ENCODE measurements around the gene PNPLA1. TPM values are rescaled to one million over a fixed set of nuclear protein-coding genes. Genes with fewer than 3 reads are reported as not detected.

Gene PNPLA1
- total RNA-seq, 1 donor from 2014 or later: not detected

DNA sequence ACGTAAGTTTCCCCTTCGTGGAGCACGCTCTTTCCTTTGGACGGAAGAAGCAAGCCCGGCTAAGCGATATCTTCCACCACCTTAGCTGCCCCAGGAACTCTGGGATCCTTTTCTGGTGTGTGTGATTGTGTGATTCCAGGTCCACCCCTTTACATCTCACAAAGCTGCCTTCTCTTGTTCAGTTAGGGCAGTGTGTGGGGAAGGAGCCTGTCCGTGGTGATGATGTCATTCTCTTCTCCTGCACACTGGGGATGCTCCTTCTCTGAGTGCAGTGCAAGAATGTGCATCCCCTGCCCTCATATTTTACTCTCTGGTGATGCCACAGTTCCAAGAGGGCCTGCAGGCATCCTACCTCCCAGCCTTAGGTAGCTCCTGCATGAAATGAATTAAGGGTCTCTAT, 36.5 kb downstream of the PNPLA1 start:
- Histone ChIP-seq H3K36me3 (no peaks in the 10 kb centered on the region), H3K4me1 (peaks cover 9 to 11% of the 10 kb centered on the region in 2 donors), H3K9me3 (no peaks in the 10 kb centered on the region), H3K27ac (no peak overlapping the region), H3K27me3 (no peaks in the 10 kb centered on the region), H3K4me3 (no peak overlapping the region)
- intact Hi-C loops (cut with DNase I): no loop called here
- DNase-seq (ENCODE audit: low spot score in 2 of 2): no peak
- TF ChIP-seq, protein P1, sequence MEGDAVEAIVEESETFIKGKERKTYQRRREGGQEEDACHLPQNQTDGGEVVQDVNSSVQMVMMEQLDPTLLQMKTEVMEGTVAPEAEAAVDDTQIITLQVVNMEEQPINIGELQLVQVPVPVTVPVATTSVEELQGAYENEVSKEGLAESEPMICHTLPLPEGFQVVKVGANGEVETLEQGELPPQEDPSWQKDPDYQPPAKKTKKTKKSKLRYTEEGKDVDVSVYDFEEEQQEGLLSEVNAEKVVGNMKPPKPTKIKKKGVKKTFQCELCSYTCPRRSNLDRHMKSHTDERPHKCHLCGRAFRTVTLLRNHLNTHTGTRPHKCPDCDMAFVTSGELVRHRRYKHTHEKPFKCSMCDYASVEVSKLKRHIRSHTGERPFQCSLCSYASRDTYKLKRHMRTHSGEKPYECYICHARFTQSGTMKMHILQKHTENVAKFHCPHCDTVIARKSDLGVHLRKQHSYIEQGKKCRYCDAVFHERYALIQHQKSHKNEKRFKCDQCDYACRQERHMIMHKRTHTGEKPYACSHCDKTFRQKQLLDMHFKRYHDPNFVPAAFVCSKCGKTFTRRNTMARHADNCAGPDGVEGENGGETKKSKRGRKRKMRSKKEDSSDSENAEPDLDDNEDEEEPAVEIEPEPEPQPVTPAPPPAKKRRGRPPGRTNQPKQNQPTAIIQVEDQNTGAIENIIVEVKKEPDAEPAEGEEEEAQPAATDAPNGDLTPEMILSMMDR (IDR thresholded peaks at IDR 0.05): no peak

- Histone ChIP-seq H3K27me3 (no peaks in the 10 kb centered on the region), H3K4me1 (peaks cover 0 to 2% of the 10 kb centered on the region in 2 donors), H3K36me3 (no peaks in the 10 kb centered on the region), H3K27ac (no peak overlapping the region), H3K4me3 (no peak overlapping the region), H3K9me3 (no peaks in the 10 kb centered on the region)
- DNase-seq (ENCODE audit: low spot score in 2 of 2): no peak
- intact Hi-C loops (cut with DNase I): no loop called here
- TF ChIP-seq, protein P1 (IDR thresholded peaks at IDR 0.05): no peak
Observed at GRCh38 chr6:36308514-36308913, 38.7 kb downstream of the PNPLA1 start.

GRCh38 chr6:36309203-36309602, 39.3 kb downstream of the PNPLA1 start:
- Histone ChIP-seq H3K9me3 (no peaks in the 10 kb centered on the region), H3K4me3 (no peak overlapping the region), H3K27me3 (no peaks in the 10 kb centered on the region), H3K27ac (no peak overlapping the region), H3K4me1 (peaks cover 0 to 2% of the 10 kb centered on the region in 2 donors), H3K36me3 (no peaks in the 10 kb centered on the region)
- intact Hi-C loops (cut with DNase I): no loop called here
- no peak for DNase-seq (ENCODE audit: low spot score in 2 of 2)
- TF ChIP-seq, protein P1 (IDR thresholded peaks at IDR 0.05): no peak

DNA sequence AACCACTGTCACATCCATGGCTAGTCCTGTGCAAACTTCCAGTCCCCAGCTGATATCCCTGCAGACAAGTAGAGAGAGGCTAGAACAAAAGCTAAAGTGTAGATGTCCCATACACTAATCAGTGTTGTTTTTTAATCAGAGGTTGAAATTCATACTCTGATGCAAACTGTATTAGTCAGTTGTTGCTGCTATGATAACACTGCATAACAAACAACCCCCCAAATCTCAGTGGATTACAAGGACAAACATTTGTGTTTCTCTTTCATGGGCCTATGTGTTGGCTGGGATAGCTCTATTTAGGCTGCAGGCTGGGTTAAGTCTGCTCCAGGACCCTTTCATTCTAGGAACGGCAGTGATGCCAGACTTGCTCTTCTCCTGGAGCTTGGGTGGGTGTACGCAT, 40.0 kb downstream of the PNPLA1 start:
- TF ChIP-seq, protein P1 (IDR thresholded peaks at IDR 0.05): no peak
- H3K36me3 ChIP-seq: no peaks in the 10 kb centered on the region
- no peak for DNase-seq (ENCODE audit: low spot score in 2 of 2)
- H3K27ac ChIP-seq: no peak overlapping the region
- peaks cover 0 to 2% of the 10 kb centered on the region in 2 donors for H3K4me1 ChIP-seq
- no peaks in the 10 kb centered on the region for H3K27me3 ChIP-seq
- intact Hi-C loops (cut with DNase I): no loop called here
- H3K9me3 ChIP-seq: no peaks in the 10 kb centered on the region
- H3K4me3 ChIP-seq: no peak overlapping the region

- no peaks in the 10 kb centered on the region for H3K9me3 ChIP-seq
- H3K4me1 ChIP-seq: peaks cover 0 to 2% of the 10 kb centered on the region in 2 donors
- DNase-seq (ENCODE audit: low spot score in 2 of 2): no peak
- TF ChIP-seq, protein P1 (IDR thresholded peaks at IDR 0.05): no peak
- no peaks in the 10 kb centered on the region for H3K27me3 ChIP-seq
- peak overlapping the region in 1 of 2 donors; percentile 9 for H3K4me3 ChIP-seq
- intact Hi-C loops (cut with DNase I): no loop called here
- no peaks in the 10 kb centered on the region for H3K36me3 ChIP-seq
- H3K27ac ChIP-seq: peak overlapping the region; percentile 56 to 64
Observed at GRCh38 chr6:36312854-36313648, 43.2 kb downstream of the PNPLA1 start.
